Tibial nerve (tissue), 3 donors: ENCODE results near the gene PUSL1.

Experiments
- EP300 ChIP-seq, 2 donors: sonication (generic); formaldehyde crosslinking; IDR thresholded peaks; one replicate each; pipeline ENCODE4 v1.6.1; 2017; ENCODE audit warnings: antibody characterized with exemption in 2 of 2, mild to moderate bottlenecking in 1 of 2
- POLR2A ChIP-seq, 2 donors: fragments of 450-650 bp; IDR thresholded peaks; one replicate each; pipeline ENCODE4 v1.6.1; 2017; ENCODE audit warnings: antibody characterized with exemption in 2 of 2, mild to moderate bottlenecking in 2 of 2, moderate library complexity in 2 of 2

DNA sequence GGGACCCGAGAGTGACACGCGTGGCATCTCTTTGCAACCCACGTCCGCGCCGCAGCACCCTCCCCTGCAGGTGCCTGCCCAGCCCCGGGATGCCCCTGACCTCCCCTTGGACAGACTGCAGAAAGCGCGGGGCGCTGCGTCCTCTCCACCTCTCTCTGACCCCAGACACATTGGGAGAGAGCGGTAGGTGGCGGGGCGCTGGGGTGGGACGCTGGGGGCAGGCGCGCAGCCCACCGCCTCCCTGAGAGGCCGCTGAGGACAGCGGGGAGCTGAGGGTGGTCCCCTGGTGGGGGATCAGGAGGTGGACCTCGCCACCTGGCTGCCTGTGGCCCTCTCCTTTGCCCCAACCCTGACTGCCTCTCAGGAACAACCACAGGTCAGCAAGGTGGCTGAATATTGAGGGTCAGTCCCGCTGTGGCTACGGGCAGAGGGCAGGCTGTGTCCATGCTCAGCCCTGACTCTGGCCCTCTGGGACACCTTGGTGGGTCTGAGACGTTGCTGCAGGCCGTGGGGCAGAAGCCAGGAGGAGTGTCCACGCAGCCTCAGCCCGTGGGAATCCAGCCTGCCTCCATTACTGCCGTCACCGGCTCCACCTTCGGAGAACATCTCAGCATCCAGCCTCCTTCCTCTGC, 34.0 kb upstream of the PUSL1 start:
- TF ChIP-seq EP300 (IDR thresholded peaks at IDR 0.05), result no peak
- no peak for TF ChIP-seq POLR2A (IDR thresholded peaks at IDR 0.05)
